Retinal pigment epithelial cell (primary cell): ENCODE results near the gene TPCN1.

ENCODE experiments used
- DNase-seq: peaks from one replicate; pipeline ENCODE4 v3.0.0-alpha.2; 2010; ENCODE audit warnings: low read depth
- H3K4me3 ChIP-seq: 2 replicates; pipeline ENCODE4 v1.5.1; 2011; ENCODE audit warnings: mild to moderate bottlenecking, low read length, control low read depth, moderate library complexity
- TF ChIP-seq, protein P1 (sequence below): conservative IDR thresholded peaks from 2 replicates; pipeline ENCODE4 v1.5.1; 2011; ENCODE audit warnings: low read depth, low read length, control low read depth, inconsistent platforms

The TPCN1 gene

DNA sequence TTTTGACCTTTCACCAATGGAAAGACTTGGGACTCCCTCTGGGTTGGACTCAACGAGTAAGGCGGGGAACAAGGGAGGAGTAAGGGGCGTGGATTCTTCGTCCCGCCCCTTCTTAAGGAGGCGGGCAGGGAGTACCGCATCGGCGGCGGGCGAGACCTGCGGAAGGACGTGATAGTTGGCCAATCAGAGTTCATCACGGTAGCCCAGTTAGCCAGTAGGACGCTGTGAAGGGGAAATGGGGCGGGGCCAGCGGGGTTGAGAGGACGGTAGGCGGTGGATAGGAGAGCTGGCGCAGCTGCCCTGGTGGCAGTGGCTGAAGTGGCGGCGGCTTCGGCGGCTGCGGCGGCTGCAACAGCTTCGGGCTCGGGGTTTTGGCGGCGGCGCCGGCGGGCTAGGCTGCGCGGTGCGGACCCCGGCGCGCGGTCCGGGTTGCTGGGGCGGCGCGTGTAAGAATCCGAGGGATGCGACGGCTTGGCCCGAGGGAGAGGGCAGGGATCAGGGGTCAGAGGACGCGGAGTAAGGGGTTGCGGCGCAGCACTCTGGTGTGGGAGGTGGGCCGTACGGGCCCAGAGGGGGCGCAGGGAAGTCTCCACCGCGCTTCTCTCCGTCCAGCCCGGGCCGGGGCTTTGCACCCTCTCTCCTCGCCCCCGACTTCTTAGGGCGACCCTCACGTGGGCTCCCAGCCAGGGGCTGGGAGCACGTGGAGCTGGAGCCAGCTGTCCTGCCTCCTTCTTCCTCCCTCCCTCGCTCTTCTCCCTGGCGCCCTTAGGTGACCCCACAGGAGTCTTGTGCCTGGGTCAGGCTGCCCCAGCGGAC is at the start of gene TPCN1:
Gene TPCN1, plus strand, starts transcription at position 284 of the 816 bp plus-strand sequence. CDS start 5,389 bp downstream, outside the sequence.
- TF ChIP-seq, protein P1, sequence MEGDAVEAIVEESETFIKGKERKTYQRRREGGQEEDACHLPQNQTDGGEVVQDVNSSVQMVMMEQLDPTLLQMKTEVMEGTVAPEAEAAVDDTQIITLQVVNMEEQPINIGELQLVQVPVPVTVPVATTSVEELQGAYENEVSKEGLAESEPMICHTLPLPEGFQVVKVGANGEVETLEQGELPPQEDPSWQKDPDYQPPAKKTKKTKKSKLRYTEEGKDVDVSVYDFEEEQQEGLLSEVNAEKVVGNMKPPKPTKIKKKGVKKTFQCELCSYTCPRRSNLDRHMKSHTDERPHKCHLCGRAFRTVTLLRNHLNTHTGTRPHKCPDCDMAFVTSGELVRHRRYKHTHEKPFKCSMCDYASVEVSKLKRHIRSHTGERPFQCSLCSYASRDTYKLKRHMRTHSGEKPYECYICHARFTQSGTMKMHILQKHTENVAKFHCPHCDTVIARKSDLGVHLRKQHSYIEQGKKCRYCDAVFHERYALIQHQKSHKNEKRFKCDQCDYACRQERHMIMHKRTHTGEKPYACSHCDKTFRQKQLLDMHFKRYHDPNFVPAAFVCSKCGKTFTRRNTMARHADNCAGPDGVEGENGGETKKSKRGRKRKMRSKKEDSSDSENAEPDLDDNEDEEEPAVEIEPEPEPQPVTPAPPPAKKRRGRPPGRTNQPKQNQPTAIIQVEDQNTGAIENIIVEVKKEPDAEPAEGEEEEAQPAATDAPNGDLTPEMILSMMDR, result no peak

DNA sequence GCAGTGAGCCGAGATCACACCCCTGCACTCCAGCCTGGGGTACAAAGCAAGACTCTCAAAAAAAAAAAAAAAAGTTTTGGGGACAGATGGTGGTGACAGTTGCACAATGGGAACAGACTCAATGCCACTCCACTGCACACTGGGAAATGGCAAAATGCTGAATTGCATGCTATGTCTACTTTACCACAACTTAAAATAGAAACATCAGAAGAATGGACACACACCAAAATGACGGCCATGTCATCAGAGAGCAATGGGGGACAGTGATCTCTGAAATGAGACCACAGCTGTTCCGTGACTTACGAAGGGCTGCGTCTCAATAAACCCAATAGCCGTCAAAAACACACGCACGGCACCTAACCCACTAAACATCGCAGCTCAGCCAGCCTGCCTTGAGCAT is 49.7 kb upstream of the TPCN1 start:
- TF ChIP-seq, protein P1, result no peak
- H3K4me3 ChIP-seq, result no peak overlapping the region
- DNase-seq, result no peak

More for the DNA sequence above, at the start of gene TPCN1:
- DNase-seq, result peak; percentile 100
- peak within 1 kb of the TSS; percentile 92 for H3K4me3 ChIP-seq

DNA sequence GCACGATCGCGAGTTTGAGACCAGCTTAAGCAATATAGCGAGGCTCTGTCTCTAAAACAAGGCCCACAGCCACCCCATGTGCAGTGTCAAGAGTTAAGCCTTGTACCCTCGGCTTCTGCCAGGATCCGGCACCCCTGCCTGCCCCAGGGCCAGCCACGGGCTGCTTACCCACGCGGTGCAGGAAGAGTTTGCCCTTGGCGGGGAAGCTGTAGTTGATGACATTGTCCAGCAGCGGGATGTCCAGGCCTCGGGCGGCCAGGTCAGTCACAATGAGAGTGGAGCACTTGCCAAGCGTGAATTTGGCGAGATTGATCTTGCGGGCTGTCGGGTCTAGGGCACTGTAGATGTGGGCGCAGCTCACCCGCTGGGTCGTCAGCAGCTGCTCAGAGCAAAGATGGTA is 49.1 kb upstream of the TPCN1 start:
- TF ChIP-seq, protein P1, result no peak
- no peak for DNase-seq
- H3K4me3 ChIP-seq, result no peak overlapping the region

DNA sequence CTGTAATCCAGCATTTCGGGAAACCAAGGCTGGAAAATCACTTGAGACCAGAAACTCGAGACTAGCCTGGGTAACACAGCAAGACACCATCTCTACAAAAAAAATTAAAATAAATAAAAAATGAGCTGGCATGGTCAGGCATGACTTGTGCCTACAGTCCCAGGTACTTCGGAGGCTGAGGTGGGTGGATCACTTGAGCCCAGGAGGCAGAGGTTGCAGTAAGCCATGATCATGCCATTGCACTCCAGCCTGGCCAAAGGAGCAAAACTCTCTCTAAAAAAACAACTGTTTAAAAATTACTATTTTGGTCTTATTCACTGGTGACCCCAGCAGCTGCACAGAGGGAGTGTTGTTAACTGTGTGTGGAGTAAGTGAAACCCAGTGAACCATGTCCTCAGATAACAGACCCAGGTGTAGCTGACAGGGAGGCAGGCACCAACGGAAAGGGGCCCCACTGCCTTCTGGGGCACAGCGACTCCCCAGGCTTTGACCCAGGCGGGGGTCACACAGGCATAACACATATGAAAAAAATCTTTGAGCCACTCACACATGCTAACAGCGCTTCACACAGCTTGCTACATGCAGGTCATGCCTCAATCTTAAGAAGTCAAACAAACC is 48.1 kb upstream of the TPCN1 start:
- TF ChIP-seq, protein P1, result no peak
- DNase-seq, result no peak
- no peak overlapping the region for H3K4me3 ChIP-seq

DNA sequence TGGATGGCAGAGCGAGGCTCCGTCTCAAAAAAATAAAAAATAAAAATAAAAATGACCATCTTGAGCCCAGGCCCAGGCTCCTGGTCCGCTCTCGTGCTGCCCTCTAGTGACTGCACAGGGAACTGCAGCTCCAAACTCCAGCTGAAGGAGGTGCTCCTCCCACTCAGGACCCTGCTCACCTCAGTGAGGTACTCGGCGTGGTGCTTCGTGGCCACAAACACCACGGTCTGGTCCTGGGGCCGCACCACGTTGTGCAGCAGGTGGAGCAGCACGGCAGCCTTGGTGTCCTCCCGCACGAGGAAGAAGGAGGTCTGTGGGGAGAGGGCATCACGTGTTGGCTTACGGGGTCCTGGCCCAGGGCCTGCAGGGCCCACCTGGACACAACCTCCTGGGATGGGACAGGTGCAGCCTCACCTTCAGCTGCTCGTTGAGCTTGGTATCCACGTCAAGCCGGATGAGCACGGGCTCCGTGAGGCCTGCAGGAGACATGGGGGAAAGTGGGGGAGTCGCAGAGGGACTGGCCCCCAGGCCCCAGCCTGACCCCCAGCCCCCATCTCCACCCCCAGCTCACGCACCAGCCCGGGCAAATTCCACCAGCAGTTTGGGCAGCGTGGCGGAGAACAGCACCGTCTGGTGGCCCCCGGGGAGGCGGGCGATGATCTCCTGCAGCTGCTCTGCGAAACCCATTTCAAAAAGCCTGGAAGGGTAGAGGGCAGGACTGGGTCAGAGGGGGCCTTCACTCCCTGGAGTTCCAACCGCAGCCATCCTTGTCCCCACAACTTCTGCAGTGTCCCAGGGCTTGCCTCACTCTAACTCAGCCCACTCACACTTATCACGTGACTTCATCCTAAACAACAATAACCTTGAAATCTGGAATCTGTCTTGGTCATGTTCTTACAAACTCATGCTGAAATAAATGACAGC is 46.5 kb upstream of the TPCN1 start:
- no peak for DNase-seq
- no peak overlapping the region for H3K4me3 ChIP-seq
- TF ChIP-seq, protein P1, result peak; percentile 99

DNA sequence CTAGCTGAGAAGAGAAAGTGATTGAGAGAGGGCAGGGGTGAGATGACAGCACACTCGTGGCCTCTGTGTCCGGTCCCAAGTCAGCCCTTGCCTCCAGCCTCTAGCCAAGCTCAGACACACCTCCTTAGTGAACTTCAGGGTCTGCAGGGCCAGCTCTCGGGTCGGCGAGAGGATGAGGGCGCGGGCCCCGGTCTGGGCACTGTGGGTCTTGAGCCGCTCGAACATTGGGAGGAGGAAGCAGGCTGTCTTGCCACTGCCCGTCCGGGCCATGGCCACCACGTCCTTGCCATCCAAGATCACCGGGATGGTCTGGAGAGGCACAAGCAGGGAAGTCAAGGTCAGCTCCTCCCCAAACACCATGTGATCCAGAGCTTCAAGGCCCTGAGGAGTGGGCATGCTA is 42.2 kb upstream of the TPCN1 start:
- DNase-seq, result no peak
- TF ChIP-seq, protein P1, result no peak
- H3K4me3 ChIP-seq, result no peak overlapping the region
